ENCODE results near the gene NYNRIN. TPM values are rescaled to one million over a fixed set of nuclear protein-coding genes. Genes with fewer than 3 reads are reported as not detected.
A peak's percentile ranks its signal among the peaks of the same experiment; 100 is the strongest.
"Not testable (repeated sequence)": the region's sequence is repeated elsewhere in the genome, so short reads cannot be mapped to it uniquely, and the experiment has no call there.

NYNRIN gene
- total RNA-seq, 1 donor from 2014 or later, result 8.0 TPM

GRCh38 chr14:24370748-24371147, 28.1 kb upstream of the NYNRIN start:
- Histone ChIP-seq H3K4me3 (peak overlapping the region; percentile 70), H3K9me3 (replicated peaks) (no peaks in the 10 kb centered on the region), H3K4me1 (peaks cover 42% of the 10 kb centered on the region), H3K27me3 (ENCODE audit: low read depth) (peaks cover 47% of the 10 kb centered on the region), H3K36me3 (peaks cover 9% of the 10 kb centered on the region), H3K27ac (replicated peaks) (peak overlapping the region; percentile 71)
- DNase-seq, result no peak
- intact Hi-C loops (cut with micrococcal nuclease), result no loop called here
- no peak for TF ChIP-seq CTCF (IDR thresholded peaks at IDR 0.05; ENCODE audit: borderline replicate concordance)

- Histone ChIP-seq H3K27me3 (ENCODE audit: low read depth) (peaks cover 42% of the 10 kb centered on the region), H3K4me1 (peaks cover 40% of the 10 kb centered on the region), H3K27ac (replicated peaks) (peak overlapping the region; percentile 71)
- intact Hi-C loops (cut with micrococcal nuclease); DNase-seq; H3K36me3 ChIP-seq; H3K4me3 ChIP-seq; H3K9me3 ChIP-seq (replicated peaks): not testable (repeated sequence)
These were observed 27.2 kb upstream of the NYNRIN start for GRCh38 chr14:24371605-24372004.

GRCh38 chr14:24372701-24373416, 25.9 kb upstream of the NYNRIN start:
- DNase-seq, result peak; percentile 69
- intact Hi-C loops (cut with micrococcal nuclease), result no loop called here
- no peak for TF ChIP-seq CTCF (IDR thresholded peaks at IDR 0.05; ENCODE audit: borderline replicate concordance)
- H3K27me3 ChIP-seq (ENCODE audit: low read depth), result peaks cover 30% of the 10 kb centered on the region
- no peaks in the 10 kb centered on the region for H3K9me3 ChIP-seq (replicated peaks)
- peaks cover 38% of the 10 kb centered on the region for H3K4me1 ChIP-seq
- H3K4me3 ChIP-seq, result no peak overlapping the region
- peak overlapping the region; percentile 71 for H3K27ac ChIP-seq (replicated peaks)
- peaks cover 9% of the 10 kb centered on the region for H3K36me3 ChIP-seq

GRCh38 chr14:24376448-24377070, 22.2 kb upstream of the NYNRIN start:
- no peak for TF ChIP-seq CTCF (IDR thresholded peaks at IDR 0.05; ENCODE audit: borderline replicate concordance)
- H3K4me3 ChIP-seq, result no peak overlapping the region
- H3K27ac ChIP-seq (replicated peaks), result peak overlapping the region; percentile 12
- no peak for DNase-seq
- H3K4me1 ChIP-seq, result peaks cover 26% of the 10 kb centered on the region
- peaks cover 9% of the 10 kb centered on the region for H3K36me3 ChIP-seq
- peaks cover 9% of the 10 kb centered on the region for H3K27me3 ChIP-seq (ENCODE audit: low read depth)
- intact Hi-C loops (cut with micrococcal nuclease), result no loop called here
- no peaks in the 10 kb centered on the region for H3K9me3 ChIP-seq (replicated peaks)

GRCh38 chr14:24377126-24377525, 21.7 kb upstream of the NYNRIN start:
- intact Hi-C loops (cut with micrococcal nuclease), result no loop called here
- no peak overlapping the region for H3K4me3 ChIP-seq
- H3K27ac ChIP-seq (replicated peaks), result peak overlapping the region; percentile 12
- H3K27me3 ChIP-seq (ENCODE audit: low read depth), result peaks cover 9% of the 10 kb centered on the region
- DNase-seq, result no peak
- peaks cover 9% of the 10 kb centered on the region for H3K36me3 ChIP-seq
- TF ChIP-seq CTCF (IDR thresholded peaks at IDR 0.05; ENCODE audit: borderline replicate concordance), result no peak
- peaks cover 27% of the 10 kb centered on the region for H3K4me1 ChIP-seq
- H3K9me3 ChIP-seq (replicated peaks), result no peaks in the 10 kb centered on the region

GRCh38 chr14:24377657-24378056, 21.1 kb upstream of the NYNRIN start:
- Histone ChIP-seq H3K27me3 (ENCODE audit: low read depth) (peaks cover 9% of the 10 kb centered on the region), H3K36me3 (peaks cover 9% of the 10 kb centered on the region), H3K27ac (replicated peaks) (no peak overlapping the region), H3K9me3 (replicated peaks) (no peaks in the 10 kb centered on the region), H3K4me3 (no peak overlapping the region), H3K4me1 (peaks cover 22% of the 10 kb centered on the region)
- no peak for TF ChIP-seq CTCF (IDR thresholded peaks at IDR 0.05; ENCODE audit: borderline replicate concordance)
- DNase-seq, result no peak
- intact Hi-C loops (cut with micrococcal nuclease), result no loop called here
